AG08395 (cell line): ENCODE results near the gene SLC35C1.
"Not testable (repeated sequence)": the region's sequence is repeated elsewhere in the genome, so short reads cannot be mapped to it uniquely, and the experiment has no call there.

Experiments
- DNase-seq: peaks from one replicate; pipeline ENCODE4 v3.0.0; 2012; ENCODE audit warnings: mixed read lengths, low spot score

SLC35C1 gene

GRCh38 chr11:45811109-45811435 is 6.1 kb downstream of the SLC35C1 start:
- DNase-seq = no peak

GRCh38 chr11:45811571-45812290 is 6.8 kb downstream of the SLC35C1 start:
- no peak for DNase-seq

DNA sequence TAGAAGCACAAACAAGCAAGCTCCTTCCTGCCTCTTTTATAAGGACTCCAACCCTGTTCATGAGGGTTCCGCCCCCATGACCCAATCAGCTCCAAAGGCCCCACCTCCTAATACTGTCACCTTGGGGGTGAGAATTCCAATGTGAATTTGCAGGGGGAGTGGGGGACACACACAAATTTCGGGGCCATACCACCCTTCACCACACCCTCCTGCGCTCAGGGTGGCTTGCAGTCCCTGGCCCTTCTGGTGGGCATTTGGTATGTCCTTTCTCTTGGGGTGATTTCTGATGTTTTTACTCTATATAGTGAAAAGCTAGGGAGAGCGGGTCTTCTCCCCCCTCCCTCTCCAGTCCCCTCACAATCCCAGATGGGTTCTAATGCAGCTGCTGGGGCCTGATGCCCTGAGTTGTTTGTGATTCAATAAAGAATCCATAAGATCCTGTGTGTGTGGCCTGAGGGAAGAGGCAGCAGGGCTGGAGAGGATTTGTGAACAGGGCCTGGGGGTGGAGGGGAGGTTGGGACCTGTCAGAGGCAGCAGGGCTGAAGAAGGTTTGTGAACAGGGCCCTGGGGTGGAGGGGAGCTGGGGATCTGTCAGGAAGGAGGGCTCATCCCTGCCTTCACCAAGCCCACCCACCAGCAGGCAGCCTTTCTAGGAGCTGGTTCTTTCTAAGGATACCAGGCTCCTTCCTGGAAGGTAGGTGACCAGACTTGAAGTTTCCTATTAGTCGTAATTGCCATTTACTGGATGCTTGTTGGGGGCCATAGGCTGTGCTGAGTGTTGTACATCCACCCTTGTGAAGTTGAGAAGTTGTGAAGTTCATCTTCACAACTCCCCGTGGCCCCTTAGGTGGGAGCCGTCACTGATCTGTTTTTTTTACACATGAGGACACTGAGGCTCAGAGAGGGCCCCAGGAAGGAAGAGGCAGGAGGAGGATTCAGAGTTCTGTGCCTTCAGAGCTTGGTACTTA is 7.9 kb downstream of the SLC35C1 start:
- DNase-seq = no peak

DNA sequence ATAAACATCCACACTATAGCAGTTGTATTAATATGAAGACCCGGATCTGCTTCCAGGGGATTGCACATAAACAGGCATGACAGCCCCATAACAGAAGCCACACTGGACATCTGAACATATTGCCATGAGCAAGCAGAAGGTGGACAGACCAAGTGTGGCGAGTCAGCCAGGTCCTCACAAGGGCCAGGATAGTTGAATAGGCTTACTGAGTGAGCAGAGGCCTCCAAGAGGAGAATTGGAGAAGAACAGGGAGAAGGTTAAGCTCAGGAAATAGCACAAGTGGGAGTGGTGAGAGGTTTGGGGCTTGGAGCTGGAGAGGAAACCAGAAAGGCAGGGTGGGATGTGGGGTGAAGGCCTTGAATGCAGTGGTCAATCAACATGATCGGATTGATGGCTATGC is 10.8 kb downstream of the SLC35C1 start:
- DNase-seq = peak; percentile 44

- DNase-seq = no peak
These were observed 11.7 kb downstream of the SLC35C1 start for GRCh38 chr11:45816614-45817013.

DNA sequence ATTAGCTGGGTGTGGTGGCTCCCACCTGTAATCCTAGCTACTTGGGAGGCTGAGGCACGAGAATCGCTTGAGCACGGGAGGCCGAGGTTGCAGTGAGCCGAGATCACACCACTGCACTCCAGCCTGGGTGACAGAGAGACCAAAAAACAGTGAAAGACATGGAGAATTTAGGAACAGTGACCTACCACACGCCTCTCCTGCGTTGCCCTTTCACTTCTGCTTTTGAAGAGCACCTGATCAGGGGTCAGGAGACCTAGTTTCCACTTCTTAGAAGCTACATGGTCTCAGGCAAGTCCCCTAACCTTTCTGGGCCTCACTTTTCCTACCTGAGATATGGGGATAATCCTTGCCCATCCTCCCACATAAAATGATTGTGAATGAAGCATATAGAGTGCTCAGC is 12.2 kb downstream of the SLC35C1 start:
- DNase-seq = no peak

GRCh38 chr11:45818961-45819605 is 14.1 kb downstream of the SLC35C1 start:
- DNase-seq = no peak

- no peak for DNase-seq
These were observed 15.4 kb downstream of the SLC35C1 start for GRCh38 chr11:45820211-45820857.

DNA sequence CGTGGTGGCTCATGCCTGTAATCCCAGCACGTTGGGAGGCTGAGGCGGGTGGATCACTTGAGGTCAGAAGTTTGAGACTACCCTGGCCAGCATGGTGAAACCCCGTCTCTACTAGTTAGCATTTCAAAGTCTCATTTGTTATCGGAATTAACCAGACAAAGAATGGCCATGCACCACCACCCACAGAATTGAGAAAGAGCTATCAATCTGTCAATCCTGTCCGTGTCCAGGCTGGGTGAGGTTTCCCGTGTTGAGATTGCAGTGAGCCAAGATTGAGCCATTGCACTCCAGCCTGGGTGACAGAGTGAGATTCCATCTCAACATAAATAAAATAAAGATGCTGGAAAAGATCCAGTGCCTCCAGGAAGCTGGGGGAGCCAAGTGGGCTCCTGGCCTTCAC is 21.5 kb downstream of the SLC35C1 start:
- not testable (repeated sequence) for DNase-seq

- DNase-seq = no peak
These were observed 22.2 kb downstream of the SLC35C1 start for GRCh38 chr11:45827123-45827522.

GRCh38 chr11:45828996-45829395 is 24.0 kb downstream of the SLC35C1 start:
- no peak for DNase-seq

- DNase-seq = no peak
These were observed 25.6 kb downstream of the SLC35C1 start for GRCh38 chr11:45830596-45830995.

DNA sequence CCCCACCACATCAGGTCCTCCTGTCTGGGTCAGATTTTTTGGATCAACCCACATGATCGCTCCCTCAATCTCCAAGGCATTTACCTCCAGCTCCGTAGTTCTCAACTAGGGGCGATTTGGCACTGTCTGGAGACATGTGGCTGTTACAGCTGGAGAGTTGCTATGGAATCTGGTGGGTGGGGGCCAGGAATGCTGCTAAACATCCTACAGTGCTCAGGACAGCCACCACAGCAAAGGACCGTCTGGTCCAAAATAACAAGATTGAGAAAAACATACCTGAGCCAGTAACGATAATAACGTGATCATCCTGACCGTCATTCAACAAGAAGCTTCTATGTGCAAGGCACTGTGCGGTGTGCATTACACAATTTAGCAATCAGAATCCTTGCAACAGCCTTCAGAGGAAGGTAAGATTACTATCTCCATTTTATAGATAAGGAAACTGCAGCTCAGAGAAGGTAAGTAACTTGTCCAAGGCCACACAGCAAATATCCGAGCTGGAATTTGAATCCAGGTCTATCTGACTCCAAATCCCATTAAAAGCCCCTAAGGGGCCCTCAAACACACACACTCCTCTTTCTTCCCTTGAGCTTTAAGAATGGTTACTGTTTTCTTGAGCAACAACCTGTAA is 28.0 kb downstream of the SLC35C1 start:
- DNase-seq = no peak

GRCh38 chr11:45833761-45834160 is 28.8 kb downstream of the SLC35C1 start:
- no peak for DNase-seq

DNA sequence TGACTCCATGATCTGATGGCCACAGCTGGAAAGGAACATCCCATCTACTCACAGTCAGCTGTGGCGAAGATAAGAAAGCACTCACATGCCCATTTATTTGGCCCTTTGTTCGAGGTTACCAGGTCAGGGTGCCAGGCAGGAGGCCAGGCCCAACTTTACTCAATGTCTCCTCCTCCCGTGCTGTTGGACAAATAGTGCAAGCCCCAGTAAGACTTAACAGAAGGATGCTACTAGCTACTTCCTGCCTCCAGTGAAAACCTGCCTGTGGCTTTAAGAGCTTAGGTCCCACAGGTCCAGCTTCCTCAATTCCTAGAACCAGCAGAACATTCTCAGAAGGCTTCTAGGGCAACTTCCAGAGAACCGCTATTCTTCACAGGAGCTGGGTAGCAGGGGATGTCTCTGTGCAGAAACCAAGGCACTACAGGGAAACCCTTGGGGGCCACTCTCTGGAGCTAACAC is 29.4 kb downstream of the SLC35C1 start:
- DNase-seq = no peak

GRCh38 chr11:45839204-45839603 is 34.3 kb downstream of the SLC35C1 start:
- no peak for DNase-seq

- DNase-seq = not testable (repeated sequence)
These were observed 35.3 kb downstream of the SLC35C1 start for GRCh38 chr11:45840251-45840650.

GRCh38 chr11:45843158-45843924 is 38.4 kb downstream of the SLC35C1 start:
- DNase-seq = peak; percentile 91

- DNase-seq = no peak
These were observed 40.1 kb downstream of the SLC35C1 start for GRCh38 chr11:45844822-45845578.

DNA sequence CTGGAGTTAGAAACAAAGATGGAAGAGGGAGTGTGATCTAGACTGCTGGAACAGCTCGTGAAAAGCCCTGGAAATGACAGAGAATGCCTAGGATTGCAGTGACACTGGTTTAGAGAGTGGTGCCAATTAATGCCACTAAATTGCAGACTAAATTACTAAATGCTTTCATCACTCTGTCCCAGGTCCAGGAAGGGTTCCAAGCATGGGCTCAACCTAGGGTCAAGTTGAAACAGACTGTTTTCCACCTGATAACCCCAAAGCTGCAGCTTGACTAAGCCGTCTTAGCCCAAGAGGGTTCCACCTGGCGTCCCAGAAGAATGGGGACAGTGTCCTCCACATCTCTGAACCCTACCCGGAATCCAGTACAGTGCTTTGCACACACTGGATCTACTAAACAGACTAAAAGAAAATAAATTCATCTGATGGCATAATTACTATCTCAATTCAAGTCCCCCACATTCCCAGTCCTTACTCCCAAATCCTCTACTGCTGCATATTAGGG is 41.3 kb downstream of the SLC35C1 start:
- DNase-seq = no peak
